Measurements from ENCODE around the gene PPP2R1B.

The PPP2R1B gene

DNA sequence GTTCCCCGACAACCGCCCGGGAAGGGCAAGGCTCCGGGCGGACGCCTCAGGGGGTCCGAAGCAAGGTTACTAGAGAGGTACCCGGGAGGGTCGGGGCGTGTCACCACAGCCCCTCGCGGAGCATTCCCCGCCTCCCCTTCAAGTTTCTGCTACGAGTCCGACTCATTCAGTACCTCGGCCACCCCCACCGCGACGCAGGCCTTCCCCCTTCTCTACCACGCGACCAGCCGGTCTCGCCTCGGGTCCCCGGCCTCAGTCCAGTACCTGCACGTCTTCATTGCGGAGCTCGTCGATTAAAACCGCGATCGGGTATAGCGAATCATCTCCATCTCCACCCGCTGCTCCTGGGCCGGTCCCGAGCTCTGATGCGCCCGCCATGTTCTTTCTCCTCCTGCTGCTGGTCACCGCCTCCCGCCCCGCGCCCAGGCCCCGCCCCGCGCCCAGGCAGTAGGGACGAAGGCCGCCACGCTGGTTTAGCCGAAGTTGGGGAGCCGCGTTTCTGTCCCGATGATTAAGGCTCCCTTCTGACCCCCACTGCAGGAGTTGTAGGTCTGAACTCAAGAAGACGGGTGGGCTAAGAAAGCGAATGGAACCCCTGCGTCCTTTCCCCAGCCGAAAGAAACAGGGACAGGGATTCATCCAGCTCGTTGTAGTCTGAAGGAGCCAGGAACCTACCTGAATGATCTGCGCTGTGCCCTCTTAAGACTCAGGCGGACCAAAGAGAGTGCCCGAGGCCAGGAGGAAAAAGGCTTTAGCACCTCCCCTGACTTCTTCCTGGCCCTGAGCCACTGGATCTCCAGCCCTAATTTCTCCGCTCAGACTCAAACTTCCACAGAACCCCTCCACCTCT is at the start of gene PPP2R1B:
Gene PPP2R1B, minus strand, starts transcription at position 406 of the 850 bp plus-strand sequence. Its CDS starts 28 bp downstream, at position 378.
- Histone ChIP-seq H3K9ac (ENCODE audit: low read depth in 1 of 2, low read length in 2 of 2) (peak within 1 kb of the TSS; percentile 90 to 91), H3K36me3 (ENCODE audit: control insufficient read depth in 2 of 2, insufficient read depth in 2 of 2, low read length in 2 of 2) (peaks cover 19 to 23% of the 10 kb centered on the region in 2 donors), H3K27ac (ENCODE audit: low read depth in 2 of 2, low read length in 2 of 2) (peak within 1 kb of the TSS; percentile 83 to 88), H3K4me3 (ENCODE audit: low read length in 2 of 2) (peak within 1 kb of the TSS; percentile 92 to 95), H3K4me1 (ENCODE audit: control insufficient read depth in 2 of 2, insufficient read depth in 2 of 2, low read length in 2 of 2) (peaks cover 5 to 15% of the 10 kb centered on the region in 2 donors), H3K27me3 (ENCODE audit: control insufficient read depth in 2 of 2, insufficient read depth in 2 of 2, low read length in 2 of 2) (no peaks in the 10 kb centered on the region), H3K9me3 (ENCODE audit: control insufficient read depth in 2 of 2, low read length in 2 of 2) (no peaks in the 10 kb centered on the region)

DNA sequence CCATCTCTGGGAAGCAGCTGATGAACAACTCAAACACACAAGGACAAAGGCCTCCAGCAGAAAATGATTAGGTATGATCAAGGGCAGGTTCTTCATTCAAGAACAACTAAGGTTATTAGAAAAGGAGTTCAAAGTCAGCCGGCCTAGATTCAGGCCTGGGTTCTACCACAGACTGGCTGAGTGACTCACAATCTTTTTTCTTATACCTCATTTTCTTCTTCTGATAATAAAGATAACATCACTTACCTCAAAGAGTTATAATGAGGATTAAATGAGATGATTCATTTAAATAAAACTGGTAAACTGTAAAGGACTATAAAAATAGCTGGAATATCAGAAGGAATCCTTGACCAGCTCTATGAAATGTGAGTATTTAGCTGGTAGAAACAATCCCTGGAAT is 49.3 kb upstream of the PPP2R1B start:
- H3K27ac ChIP-seq (ENCODE audit: low read depth in 2 of 2, low read length in 2 of 2), result no peak overlapping the region
- no peak overlapping the region for H3K9ac ChIP-seq (ENCODE audit: low read depth in 1 of 2, low read length in 2 of 2)
- no peak overlapping the region for H3K4me3 ChIP-seq (ENCODE audit: low read length in 2 of 2)
- H3K36me3 ChIP-seq (ENCODE audit: control insufficient read depth in 2 of 2, insufficient read depth in 2 of 2, low read length in 2 of 2), result peaks cover 0 to 5% of the 10 kb centered on the region in 2 donors
- no peaks in the 10 kb centered on the region for H3K4me1 ChIP-seq (ENCODE audit: control insufficient read depth in 2 of 2, insufficient read depth in 2 of 2, low read length in 2 of 2)
- H3K27me3 ChIP-seq (ENCODE audit: control insufficient read depth in 2 of 2, insufficient read depth in 2 of 2, low read length in 2 of 2), result no peaks in the 10 kb centered on the region
- H3K9me3 ChIP-seq (ENCODE audit: control insufficient read depth in 2 of 2, low read length in 2 of 2), result no peaks in the 10 kb centered on the region

- no peak overlapping the region for H3K4me3 ChIP-seq (ENCODE audit: low read length in 2 of 2)
- no peak overlapping the region for H3K27ac ChIP-seq (ENCODE audit: low read depth in 2 of 2, low read length in 2 of 2)
- no peaks in the 10 kb centered on the region for H3K27me3 ChIP-seq (ENCODE audit: control insufficient read depth in 2 of 2, insufficient read depth in 2 of 2, low read length in 2 of 2)
- no peak overlapping the region for H3K9ac ChIP-seq (ENCODE audit: low read depth in 1 of 2, low read length in 2 of 2)
- H3K9me3 ChIP-seq (ENCODE audit: control insufficient read depth in 2 of 2, low read length in 2 of 2), result no peaks in the 10 kb centered on the region
- peaks cover 0 to 5% of the 10 kb centered on the region in 2 donors for H3K36me3 ChIP-seq (ENCODE audit: control insufficient read depth in 2 of 2, insufficient read depth in 2 of 2, low read length in 2 of 2)
- no peaks in the 10 kb centered on the region for H3K4me1 ChIP-seq (ENCODE audit: control insufficient read depth in 2 of 2, insufficient read depth in 2 of 2, low read length in 2 of 2)
Observed at GRCh38 chr11:111814557-111815320, 48.5 kb upstream of the PPP2R1B start.

- Histone ChIP-seq H3K4me1 (ENCODE audit: control insufficient read depth in 2 of 2, insufficient read depth in 2 of 2, low read length in 2 of 2) (no peaks in the 10 kb centered on the region), H3K36me3 (ENCODE audit: control insufficient read depth in 2 of 2, insufficient read depth in 2 of 2, low read length in 2 of 2) (peaks cover 0 to 2% of the 10 kb centered on the region in 2 donors), H3K9me3 (ENCODE audit: control insufficient read depth in 2 of 2, low read length in 2 of 2) (no peaks in the 10 kb centered on the region), H3K27ac (ENCODE audit: low read depth in 2 of 2, low read length in 2 of 2) (no peak overlapping the region), H3K4me3 (ENCODE audit: low read length in 2 of 2) (no peak overlapping the region), H3K27me3 (ENCODE audit: control insufficient read depth in 2 of 2, insufficient read depth in 2 of 2, low read length in 2 of 2) (no peaks in the 10 kb centered on the region), H3K9ac (ENCODE audit: low read depth in 1 of 2, low read length in 2 of 2) (no peak overlapping the region)
Observed at GRCh38 chr11:111814106-111814505, 47.9 kb upstream of the PPP2R1B start.

DNA sequence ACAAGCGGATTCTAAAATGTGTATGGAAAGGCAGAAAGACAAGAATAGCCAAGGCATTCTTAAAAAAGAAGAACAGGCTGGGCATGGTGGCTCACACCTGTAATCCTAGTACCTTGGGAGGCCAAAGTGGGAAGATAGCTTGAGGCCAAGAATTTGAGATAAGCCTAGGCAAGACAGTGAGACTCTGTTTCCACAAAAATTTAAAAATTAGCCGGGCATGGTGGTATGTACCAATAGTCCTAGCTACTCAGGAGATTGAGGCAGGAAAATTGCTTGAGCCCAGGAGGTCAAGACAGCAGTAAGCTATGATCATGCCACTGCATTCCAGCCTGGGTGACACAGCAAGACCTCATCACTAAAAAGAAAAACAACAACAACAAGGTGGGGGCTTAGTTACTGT is 46.0 kb upstream of the PPP2R1B start:
- H3K9me3 ChIP-seq (ENCODE audit: control insufficient read depth in 2 of 2, low read length in 2 of 2), result no peaks in the 10 kb centered on the region
- no peaks in the 10 kb centered on the region for H3K4me1 ChIP-seq (ENCODE audit: control insufficient read depth in 2 of 2, insufficient read depth in 2 of 2, low read length in 2 of 2)
- H3K27ac ChIP-seq (ENCODE audit: low read depth in 2 of 2, low read length in 2 of 2), result no peak overlapping the region
- no peaks in the 10 kb centered on the region for H3K27me3 ChIP-seq (ENCODE audit: control insufficient read depth in 2 of 2, insufficient read depth in 2 of 2, low read length in 2 of 2)
- peaks cover 4 to 7% of the 10 kb centered on the region in 2 donors for H3K36me3 ChIP-seq (ENCODE audit: control insufficient read depth in 2 of 2, insufficient read depth in 2 of 2, low read length in 2 of 2)
- H3K9ac ChIP-seq (ENCODE audit: low read depth in 1 of 2, low read length in 2 of 2), result no peak overlapping the region
- H3K4me3 ChIP-seq (ENCODE audit: low read length in 2 of 2), result no peak overlapping the region

DNA sequence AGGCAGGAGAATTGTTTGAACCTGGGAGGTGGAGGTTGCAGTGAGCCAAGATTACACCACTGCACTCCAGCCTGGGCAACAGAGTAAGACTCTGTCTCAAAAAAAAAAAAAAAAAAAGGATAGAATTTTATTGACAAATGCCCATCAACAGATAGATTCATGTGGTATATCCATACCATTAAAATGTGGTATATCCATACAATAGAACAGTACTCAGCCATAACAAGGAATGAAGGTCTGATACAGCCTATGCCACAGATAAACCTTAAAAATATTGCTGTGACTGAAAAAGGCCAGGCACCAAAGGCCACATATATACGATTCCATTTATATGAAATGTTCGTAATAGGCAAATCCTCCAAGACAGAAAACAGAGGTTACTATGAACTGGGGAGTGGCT is 45.3 kb upstream of the PPP2R1B start:
- Histone ChIP-seq H3K36me3 (ENCODE audit: control insufficient read depth in 2 of 2, insufficient read depth in 2 of 2, low read length in 2 of 2) (peaks cover 4 to 7% of the 10 kb centered on the region in 2 donors), H3K4me3 (ENCODE audit: low read length in 2 of 2) (no peak overlapping the region), H3K4me1 (ENCODE audit: control insufficient read depth in 2 of 2, insufficient read depth in 2 of 2, low read length in 2 of 2) (no peaks in the 10 kb centered on the region), H3K27ac (ENCODE audit: low read depth in 2 of 2, low read length in 2 of 2) (no peak overlapping the region), H3K27me3 (ENCODE audit: control insufficient read depth in 2 of 2, insufficient read depth in 2 of 2, low read length in 2 of 2) (no peaks in the 10 kb centered on the region), H3K9ac (ENCODE audit: low read depth in 1 of 2, low read length in 2 of 2) (no peak overlapping the region), H3K9me3 (ENCODE audit: control insufficient read depth in 2 of 2, low read length in 2 of 2) (no peaks in the 10 kb centered on the region)

- peaks cover 11 to 21% of the 10 kb centered on the region in 2 donors for H3K36me3 ChIP-seq (ENCODE audit: control insufficient read depth in 2 of 2, insufficient read depth in 2 of 2, low read length in 2 of 2)
- no peak overlapping the region for H3K27ac ChIP-seq (ENCODE audit: low read depth in 2 of 2, low read length in 2 of 2)
- H3K27me3 ChIP-seq (ENCODE audit: control insufficient read depth in 2 of 2, insufficient read depth in 2 of 2, low read length in 2 of 2), result no peaks in the 10 kb centered on the region
Observed at GRCh38 chr11:111808834-111809233, 42.6 kb upstream of the PPP2R1B start.

DNA sequence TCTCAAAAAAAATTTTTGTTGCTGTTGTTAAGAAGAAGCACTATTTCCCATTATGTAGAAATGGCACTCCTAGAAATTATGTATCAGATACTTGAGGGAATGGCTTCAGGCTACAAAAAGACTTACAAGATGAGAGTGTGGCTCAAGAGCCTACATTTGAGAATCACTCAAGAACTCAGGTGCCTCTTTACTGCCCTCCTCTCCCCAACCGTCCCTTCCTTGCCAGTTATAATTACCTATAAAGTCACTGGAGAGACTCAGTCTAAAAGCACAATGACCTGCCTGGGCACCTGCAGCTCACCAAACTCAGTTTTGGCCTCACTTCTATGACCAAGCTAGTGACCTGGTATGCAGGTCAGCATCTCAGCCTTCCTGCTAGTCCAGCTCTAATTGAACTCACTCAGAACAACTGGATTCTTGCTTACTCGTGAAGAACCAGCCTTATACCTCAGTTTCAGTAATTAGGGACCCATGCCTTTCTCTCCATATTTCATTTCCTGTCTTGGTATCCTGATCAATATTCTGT is 41.9 kb upstream of the PPP2R1B start:
- peaks cover 11 to 21% of the 10 kb centered on the region in 2 donors for H3K36me3 ChIP-seq (ENCODE audit: control insufficient read depth in 2 of 2, insufficient read depth in 2 of 2, low read length in 2 of 2)
- H3K27ac ChIP-seq (ENCODE audit: low read depth in 2 of 2, low read length in 2 of 2), result no peak overlapping the region

More at GRCh38 chr11:111808834-111809233, 42.6 kb upstream of the PPP2R1B start:
- no peaks in the 10 kb centered on the region for H3K4me1 ChIP-seq (ENCODE audit: control insufficient read depth in 2 of 2, insufficient read depth in 2 of 2, low read length in 2 of 2)
- H3K4me3 ChIP-seq (ENCODE audit: low read length in 2 of 2), result no peak overlapping the region
- no peaks in the 10 kb centered on the region for H3K9me3 ChIP-seq (ENCODE audit: control insufficient read depth in 2 of 2, low read length in 2 of 2)
- H3K9ac ChIP-seq (ENCODE audit: low read depth in 1 of 2, low read length in 2 of 2), result no peak overlapping the region

GRCh38 chr11:111807076-111807475 is 40.9 kb upstream of the PPP2R1B start:
- Histone ChIP-seq H3K9ac (ENCODE audit: low read depth in 1 of 2, low read length in 2 of 2) (no peak overlapping the region), H3K9me3 (ENCODE audit: control insufficient read depth in 2 of 2, low read length in 2 of 2) (no peaks in the 10 kb centered on the region), H3K36me3 (ENCODE audit: control insufficient read depth in 2 of 2, insufficient read depth in 2 of 2, low read length in 2 of 2) (peaks cover 11 to 21% of the 10 kb centered on the region in 2 donors), H3K27me3 (ENCODE audit: control insufficient read depth in 2 of 2, insufficient read depth in 2 of 2, low read length in 2 of 2) (no peaks in the 10 kb centered on the region), H3K4me1 (ENCODE audit: control insufficient read depth in 2 of 2, insufficient read depth in 2 of 2, low read length in 2 of 2) (no peaks in the 10 kb centered on the region), H3K4me3 (ENCODE audit: low read length in 2 of 2) (no peak overlapping the region), H3K27ac (ENCODE audit: low read depth in 2 of 2, low read length in 2 of 2) (no peak overlapping the region)

More for the DNA sequence above, 41.9 kb upstream of the PPP2R1B start:
- no peak overlapping the region for H3K4me3 ChIP-seq (ENCODE audit: low read length in 2 of 2)
- H3K9ac ChIP-seq (ENCODE audit: low read depth in 1 of 2, low read length in 2 of 2), result no peak overlapping the region
- H3K27me3 ChIP-seq (ENCODE audit: control insufficient read depth in 2 of 2, insufficient read depth in 2 of 2, low read length in 2 of 2), result no peaks in the 10 kb centered on the region
- H3K4me1 ChIP-seq (ENCODE audit: control insufficient read depth in 2 of 2, insufficient read depth in 2 of 2, low read length in 2 of 2), result no peaks in the 10 kb centered on the region
- H3K9me3 ChIP-seq (ENCODE audit: control insufficient read depth in 2 of 2, low read length in 2 of 2), result no peaks in the 10 kb centered on the region

GRCh38 chr11:111801135-111801534 is 34.9 kb upstream of the PPP2R1B start:
- H3K36me3 ChIP-seq (ENCODE audit: control insufficient read depth in 2 of 2, insufficient read depth in 2 of 2, low read length in 2 of 2), result peaks cover 14 to 19% of the 10 kb centered on the region in 2 donors
- peaks cover 0 to 9% of the 10 kb centered on the region in 2 donors for H3K9me3 ChIP-seq (ENCODE audit: control insufficient read depth in 2 of 2, low read length in 2 of 2)
- no peak overlapping the region for H3K9ac ChIP-seq (ENCODE audit: low read depth in 1 of 2, low read length in 2 of 2)
- H3K4me1 ChIP-seq (ENCODE audit: control insufficient read depth in 2 of 2, insufficient read depth in 2 of 2, low read length in 2 of 2), result no peaks in the 10 kb centered on the region
- no peak overlapping the region for H3K27ac ChIP-seq (ENCODE audit: low read depth in 2 of 2, low read length in 2 of 2)
- H3K4me3 ChIP-seq (ENCODE audit: low read length in 2 of 2), result no peak overlapping the region
- H3K27me3 ChIP-seq (ENCODE audit: control insufficient read depth in 2 of 2, insufficient read depth in 2 of 2, low read length in 2 of 2), result no peaks in the 10 kb centered on the region
